Activated CD4-positive, alpha-beta T cell treated with anti-CD3 and anti-CD28 coated beads, Interleukin-2, amount 50 U/mL, for 4 hours (primary cell): ENCODE measurements around the gene MAPK4.
"Not testable (repeated sequence)": the region's sequence is repeated elsewhere in the genome, so short reads cannot be mapped to it uniquely, and the experiment has no call there.

Source experiments
- DNase-seq, 2 experiments: peaks; one replicate each; pipeline ENCODE4 v3.0.0-alpha.2; 2020

Gene MAPK4

GRCh38 chr18:50559752-50560680 lies at the start of gene MAPK4:
Gene MAPK4, plus strand, starts transcription at chr18:50560087. Its CDS starts 103,872 bp downstream, at chr18:50663959.
- DNase-seq: no peak

GRCh38 chr18:50517277-50517676 lies 42.6 kb upstream of the MAPK4 start:
- DNase-seq: not testable (repeated sequence)

GRCh38 chr18:50518787-50519546 lies 40.9 kb upstream of the MAPK4 start:
- no peak for DNase-seq

DNA sequence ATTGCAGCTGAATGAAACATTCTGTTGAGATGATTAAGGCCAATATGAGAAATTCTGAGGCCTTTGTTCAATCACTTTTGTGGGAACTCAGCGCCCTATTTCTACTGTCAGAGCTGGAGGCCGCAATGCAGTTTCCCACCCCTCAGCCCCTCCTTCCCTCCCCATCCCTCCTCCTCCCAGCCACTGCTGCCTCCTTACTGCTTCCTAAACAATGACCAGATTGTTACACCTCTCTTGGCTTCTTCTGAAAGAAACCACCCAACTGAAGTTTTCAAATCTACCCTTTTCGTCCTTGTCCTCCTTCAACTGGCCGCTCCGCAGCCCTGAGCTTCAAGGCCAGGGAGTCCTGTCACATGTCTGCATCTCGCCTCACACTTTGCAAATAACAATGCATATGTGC lies 36.7 kb upstream of the MAPK4 start:
- DNase-seq: no peak

DNA sequence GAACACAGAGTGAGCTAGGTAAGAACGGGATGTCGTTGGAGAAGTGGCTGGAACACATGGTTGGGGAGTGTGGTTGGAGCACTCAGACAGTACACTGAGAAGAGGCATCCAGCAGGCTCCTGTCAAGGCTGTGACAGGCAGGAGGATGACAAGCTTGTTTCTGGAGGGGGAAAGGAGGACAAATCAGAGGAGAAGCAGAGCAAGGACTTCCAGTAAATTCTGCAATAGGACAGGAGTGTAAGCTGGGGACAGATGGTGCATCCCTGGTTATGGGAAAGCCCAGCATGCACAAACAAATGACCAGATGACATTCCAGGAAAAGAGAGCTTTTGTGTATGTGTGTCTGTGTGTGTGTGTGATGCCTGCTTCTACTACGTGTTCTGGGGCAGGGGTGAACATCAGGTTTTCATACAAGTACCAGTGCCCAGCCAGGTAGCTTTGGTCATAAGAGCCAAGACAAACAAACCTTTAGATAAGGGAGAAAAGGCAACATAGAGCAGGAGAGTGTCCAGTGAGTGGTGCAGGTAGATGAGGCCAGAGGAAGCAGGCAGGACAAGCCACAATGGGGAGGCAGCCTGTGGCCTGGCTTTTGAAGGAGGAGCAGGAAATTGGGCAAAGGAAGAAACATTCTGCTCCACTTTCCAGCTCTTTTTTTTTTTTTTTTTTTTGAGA lies 32.1 kb upstream of the MAPK4 start:
- no peak for DNase-seq

- DNase-seq: no peak
These were observed 31.1 kb upstream of the MAPK4 start for GRCh38 chr18:50528806-50529205.

DNA sequence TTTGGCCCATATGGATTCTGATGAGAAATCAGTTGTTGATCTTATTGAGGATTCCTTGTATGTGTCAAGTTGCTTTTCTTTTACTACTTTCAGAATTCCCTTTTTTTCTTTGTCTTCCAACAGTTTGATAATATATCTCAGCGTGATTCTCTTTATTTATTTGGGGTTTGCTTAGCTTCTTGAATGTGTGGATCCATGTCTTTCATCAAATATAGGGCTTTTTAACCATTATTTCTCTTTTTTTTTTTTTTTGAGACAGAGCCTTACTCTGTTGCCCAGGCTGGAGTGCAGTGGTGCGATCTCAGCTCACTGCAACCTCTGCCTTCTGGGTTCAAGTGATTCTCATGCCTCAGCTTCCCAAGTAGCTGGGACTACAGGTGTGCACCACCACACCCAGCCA lies 26.1 kb upstream of the MAPK4 start:
- not testable (repeated sequence) for DNase-seq

DNA sequence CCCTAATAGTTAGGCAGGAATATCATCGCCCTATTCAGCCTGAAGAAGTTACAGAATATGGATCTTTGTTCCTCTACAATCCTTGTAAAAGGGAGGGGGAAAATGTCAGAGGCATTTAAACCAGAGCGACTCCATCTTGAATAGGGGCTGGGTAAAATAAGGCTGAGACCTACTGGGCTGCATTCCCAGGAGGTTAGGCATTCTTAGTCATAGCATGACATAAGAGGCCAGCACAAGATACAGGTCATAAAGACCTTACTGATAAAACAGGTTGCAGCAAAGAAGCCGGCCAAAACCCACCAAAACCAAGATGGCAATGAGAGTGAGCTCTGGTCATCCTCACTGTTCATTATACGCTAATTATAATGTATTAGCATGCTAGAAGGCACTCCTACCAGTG lies 15.4 kb upstream of the MAPK4 start:
- DNase-seq: not testable (repeated sequence)

GRCh38 chr18:50545936-50546335 lies 14.0 kb upstream of the MAPK4 start:
- no peak for DNase-seq

GRCh38 chr18:50548160-50548559 lies 11.7 kb upstream of the MAPK4 start:
- no peak for DNase-seq

DNA sequence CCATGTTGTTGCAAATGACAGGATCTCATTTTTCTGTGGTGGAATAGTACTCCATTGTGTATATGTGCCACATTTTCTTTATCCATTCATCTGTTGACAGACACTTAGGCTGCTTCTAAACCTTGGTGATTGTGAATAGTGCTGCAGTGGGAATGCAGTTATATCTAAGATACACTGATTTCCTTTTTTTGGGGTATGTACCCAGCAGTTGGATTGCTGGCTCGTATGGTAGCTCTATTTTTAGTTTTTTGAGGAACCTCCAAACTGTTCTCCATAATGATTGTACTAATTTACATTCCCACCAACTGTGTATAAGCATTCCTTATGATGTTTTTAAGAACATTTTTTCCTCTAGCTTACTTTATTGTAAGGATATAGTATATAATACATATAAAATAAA lies 8.2 kb upstream of the MAPK4 start:
- not testable (repeated sequence) for DNase-seq

DNA sequence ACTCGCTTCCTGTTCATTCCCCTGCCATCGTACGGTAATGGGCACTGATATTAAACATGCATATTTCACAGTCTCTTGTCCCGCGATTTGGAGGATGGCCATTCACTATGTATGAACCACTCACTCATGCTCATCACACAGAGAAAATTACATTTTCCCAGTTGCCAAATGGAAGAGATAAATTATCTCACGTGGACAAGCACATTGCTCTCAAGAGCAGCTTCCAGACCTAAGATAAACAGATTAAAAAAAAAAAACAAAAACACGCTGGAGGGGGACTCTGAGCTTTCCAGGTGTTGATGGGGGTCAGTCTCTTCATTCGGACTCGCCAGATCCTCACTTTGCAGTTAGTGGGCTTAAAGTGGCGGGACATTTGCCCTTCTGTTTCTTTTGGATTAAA lies 1.7 kb upstream of the MAPK4 start:
- no peak for DNase-seq

DNA sequence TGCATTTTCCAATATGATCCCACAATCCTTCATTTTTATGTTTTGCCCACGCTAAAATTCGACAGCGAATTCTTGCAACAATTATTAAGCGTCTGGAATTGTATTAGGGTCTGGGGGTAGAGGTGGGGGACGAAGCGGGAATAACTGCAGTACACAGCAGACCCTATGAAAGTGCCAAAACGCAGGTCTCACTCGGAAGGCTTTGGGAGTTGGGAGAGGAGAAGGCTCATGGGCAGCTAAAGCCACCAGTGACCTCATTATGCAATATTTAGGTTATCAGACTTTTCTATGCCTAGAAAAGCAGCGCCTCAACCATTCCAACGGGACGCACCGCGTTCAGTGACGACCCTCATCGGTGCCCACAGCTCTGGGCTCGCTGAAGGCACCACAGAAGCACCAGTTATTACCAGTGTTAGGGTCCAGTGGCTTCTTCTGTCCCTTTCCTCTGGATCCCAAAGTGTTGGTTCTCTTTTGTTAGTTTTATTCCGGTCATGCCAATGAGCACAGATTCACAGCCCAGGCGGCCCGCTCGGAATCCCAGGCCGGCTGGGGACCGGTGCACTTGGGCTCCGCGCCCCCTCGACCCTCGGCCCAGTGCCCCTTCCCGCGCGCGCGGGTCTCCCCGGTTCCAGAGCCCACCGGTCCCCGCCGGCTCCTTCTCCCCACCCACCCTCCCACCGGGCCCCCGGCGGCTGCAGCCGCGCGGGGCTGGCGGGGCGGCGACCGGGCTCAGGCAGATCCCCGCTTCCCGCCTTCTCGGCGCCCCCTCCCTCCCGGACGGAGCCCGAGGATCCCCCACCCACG lies 737 bp upstream of the MAPK4 start:
- DNase-seq: no peak

GRCh38 chr18:50560681-50561629 lies 1.1 kb downstream of the MAPK4 start:
- DNase-seq: no peak

DNA sequence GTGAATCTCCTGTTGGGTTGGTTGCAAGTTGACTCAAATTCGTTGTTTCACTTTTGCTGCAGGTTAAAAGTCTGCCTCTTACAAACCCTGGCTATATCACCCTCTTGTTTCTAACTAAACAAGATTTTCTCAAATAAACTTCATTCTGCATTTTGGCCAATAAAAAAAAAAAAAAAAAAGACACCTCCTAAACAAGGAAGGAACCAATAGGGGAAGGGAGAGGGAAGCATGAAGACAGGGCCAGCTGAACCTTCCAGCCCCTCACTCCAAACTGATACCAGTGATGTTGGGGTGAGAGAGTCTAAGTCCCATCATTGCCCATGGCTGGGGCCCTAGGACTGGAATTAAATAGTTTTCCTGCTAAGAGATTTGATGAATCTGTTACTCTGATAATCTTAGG lies 2.4 kb downstream of the MAPK4 start:
- not testable (repeated sequence) for DNase-seq

DNA sequence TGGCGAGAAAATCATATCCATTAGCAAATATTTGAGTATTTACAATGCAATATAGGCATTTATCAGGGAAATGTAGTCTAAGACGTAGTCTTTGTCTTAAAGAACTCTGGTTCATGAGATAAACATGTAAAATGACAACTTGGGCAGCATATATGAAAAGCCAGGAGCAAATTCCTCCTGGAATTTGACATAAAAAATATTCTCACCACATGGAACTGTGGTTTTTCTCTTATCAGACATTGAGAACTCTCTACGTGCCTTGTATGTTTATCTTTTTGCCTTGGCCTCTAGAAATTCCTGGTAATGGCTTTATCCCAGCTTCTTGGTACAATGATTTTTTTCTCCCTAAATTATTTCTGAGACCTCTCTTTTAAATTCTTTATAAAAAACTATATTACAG lies 2.8 kb downstream of the MAPK4 start:
- no peak for DNase-seq

DNA sequence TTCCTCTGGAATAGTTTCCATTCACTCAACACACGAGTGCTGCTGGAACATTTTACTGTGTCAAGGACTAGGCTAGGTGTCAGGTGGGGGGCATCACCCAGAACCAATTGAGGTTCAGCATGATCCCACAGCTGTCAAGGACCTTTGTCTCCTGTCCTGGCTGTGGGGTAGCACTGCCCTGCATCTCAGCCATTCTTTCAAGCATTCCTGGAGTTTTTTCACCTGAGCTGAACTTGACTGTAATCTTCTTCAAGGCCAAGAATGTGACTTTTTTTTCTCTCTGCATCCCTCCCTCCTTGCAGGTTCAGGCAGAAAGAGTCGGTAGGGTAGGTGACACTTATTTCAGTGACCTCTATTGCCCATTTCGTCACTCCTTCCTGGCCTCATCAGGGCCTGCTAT lies 3.5 kb downstream of the MAPK4 start:
- no peak for DNase-seq

DNA sequence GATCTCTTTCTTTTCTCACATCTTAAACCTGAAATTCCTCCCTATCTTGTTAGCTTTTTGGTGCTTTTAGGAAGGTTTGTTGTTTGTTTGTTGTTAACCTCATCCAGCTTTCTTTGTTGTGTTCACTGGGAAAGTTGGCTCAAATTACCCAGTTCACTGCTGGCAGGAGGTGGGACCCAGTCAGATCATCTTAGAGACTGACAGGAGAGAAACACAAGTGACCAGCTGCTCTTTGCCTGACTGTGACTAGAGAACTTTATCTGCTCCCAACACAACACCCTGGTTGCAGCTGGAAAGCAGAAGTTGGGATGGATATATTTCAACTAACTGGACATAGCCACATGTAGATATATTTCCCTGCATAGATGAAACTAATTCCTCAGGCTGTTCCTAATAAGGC lies 10.0 kb downstream of the MAPK4 start:
- DNase-seq: no peak

DNA sequence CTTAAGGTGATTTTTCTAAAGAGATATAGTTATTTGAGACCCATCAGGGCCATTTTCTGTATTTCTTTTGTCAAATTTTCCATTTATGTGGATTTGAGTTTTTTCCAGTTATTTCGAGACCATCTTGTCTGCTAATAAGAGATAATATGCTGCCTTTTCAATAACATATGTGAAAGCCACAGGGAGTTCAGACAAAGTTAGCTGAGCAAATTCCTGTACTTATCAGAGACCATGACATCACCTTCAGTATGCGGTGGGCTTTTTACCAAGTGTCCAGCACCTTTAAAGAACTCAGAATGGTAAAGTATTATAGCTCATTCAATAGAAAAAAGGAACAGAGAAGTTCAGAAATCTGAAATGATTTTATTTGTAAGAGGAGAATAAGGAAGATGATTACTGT lies 11.7 kb downstream of the MAPK4 start:
- DNase-seq: no peak

- DNase-seq: not testable (repeated sequence)
These were observed 13.3 kb downstream of the MAPK4 start for GRCh38 chr18:50573196-50573595.

DNA sequence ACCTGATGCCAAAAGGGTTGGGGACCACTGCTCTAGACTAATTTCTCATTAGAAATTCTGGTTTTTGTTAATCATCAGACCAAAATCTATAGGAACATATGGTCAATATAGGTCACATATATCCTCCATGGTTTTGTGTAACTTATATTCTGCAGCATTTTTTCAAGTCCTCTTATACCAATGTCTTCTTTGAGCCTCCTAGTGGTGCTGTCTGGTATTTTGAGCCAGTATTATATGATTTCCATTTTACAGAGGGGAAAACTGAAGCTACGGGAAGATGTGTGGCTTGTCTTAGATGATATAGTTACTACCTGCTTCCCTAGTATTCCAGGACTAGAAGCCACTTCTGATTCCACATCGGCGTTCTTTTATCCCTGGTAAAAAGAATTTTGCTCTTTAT lies 13.8 kb downstream of the MAPK4 start:
- no peak for DNase-seq
